ENCODE measurements around the gene HAS3.

The HAS3 gene

DNA sequence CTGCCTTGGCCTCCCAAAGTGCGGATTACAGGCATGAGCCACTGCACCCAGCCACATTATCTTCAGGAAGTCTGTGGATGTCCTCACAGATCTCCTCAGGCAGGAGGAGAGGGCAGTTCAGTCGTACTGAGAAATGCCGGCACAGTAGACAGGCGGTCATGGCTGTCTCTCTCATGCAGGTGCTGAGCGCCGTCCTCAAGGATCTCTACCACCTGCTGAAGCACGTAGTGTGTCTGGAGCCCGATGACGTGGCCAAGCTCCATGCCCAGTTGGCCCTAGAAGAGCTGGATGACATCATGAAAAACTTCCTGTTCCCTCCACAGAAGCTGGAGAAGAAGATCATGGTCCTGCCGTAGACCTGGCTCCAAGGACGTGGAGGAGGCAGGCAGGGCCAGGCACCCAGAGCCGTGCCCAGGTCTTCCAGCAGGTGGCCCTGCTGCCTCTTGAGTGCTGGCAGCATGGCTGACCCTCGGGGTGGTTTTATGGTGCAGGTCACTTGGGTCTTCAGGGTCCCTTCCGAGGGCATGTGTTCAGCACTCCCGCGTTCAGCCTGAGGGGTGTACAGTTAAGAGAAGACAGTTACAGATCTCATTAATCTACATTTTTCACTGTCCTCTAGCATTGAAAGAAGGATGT lies 22.0 kb upstream of the HAS3 start:
- no peak overlapping the region for H3K27ac Mint-ChIP-seq
- H3K36me3 Mint-ChIP-seq: no peaks in the 10 kb centered on the region
- no peaks in the 10 kb centered on the region for H3K27me3 Mint-ChIP-seq

DNA sequence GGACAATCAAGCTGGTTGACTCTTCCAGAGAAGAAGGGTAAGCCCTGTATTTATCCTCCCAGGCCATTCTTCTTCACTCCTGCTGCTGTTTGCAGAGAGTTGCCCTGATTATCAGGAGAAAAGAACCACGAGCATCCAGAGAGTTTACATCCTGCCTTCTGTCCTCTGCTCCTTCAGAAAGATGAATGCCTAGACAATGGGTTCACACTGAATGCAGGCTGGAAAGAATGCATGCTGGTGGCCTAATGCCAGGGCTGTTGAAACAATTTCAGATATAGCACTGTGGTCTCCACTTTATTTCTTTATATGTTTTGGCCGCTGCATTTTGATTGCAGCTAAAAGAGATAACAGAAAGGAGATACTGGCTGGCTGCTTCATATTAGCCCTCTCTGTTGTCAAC lies 21.2 kb upstream of the HAS3 start:
- H3K27ac Mint-ChIP-seq: no peak overlapping the region
- no peak overlapping the region for H3K4me3 Mint-ChIP-seq
- peaks cover 10% of the 10 kb centered on the region for H3K4me1 Mint-ChIP-seq (ENCODE audit: low read depth)
- H3K36me3 Mint-ChIP-seq: no peaks in the 10 kb centered on the region
- H3K9me3 Mint-ChIP-seq (ENCODE audit: low read depth): no peaks in the 10 kb centered on the region
- no peaks in the 10 kb centered on the region for H3K27me3 Mint-ChIP-seq

More for the DNA sequence above, 22.0 kb upstream of the HAS3 start:
- H3K4me3 Mint-ChIP-seq: no peak overlapping the region
- H3K9me3 Mint-ChIP-seq (ENCODE audit: low read depth): no peaks in the 10 kb centered on the region
- peaks cover 4% of the 10 kb centered on the region for H3K4me1 Mint-ChIP-seq (ENCODE audit: low read depth)

DNA sequence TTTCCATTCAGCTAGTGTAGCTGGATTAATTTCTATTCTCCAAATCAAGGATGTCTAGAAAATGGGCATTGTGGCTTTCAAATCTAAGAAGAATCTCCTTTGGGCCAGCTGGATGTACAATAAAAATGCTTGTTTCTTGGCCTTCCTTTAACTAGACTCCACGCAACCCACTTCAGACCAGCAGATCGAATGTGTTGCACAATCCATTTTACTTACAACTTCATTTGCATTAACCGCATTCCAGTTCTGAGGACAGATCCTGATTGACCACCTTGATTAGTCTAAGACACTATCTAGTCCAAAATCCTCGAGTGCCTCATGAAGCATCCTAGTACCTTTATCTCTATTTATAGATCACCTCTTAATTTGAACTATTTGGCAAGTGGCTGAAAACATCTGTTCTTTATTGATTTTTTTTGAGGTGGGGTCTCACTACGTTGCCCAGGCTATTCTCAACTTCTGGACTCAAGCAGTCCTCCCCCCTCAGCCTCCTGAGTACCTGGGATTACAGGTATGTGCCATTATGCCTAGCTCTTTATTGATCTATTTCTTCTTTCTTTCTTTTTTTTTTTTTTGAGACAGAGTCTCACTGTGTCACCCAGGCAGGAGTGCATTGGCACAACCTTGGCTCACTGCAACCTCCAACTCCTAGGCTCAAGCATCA lies 20.3 kb upstream of the HAS3 start:
- Mint-ChIP-seq H3K9me3 (ENCODE audit: low read depth) (no peaks in the 10 kb centered on the region), H3K4me1 (ENCODE audit: low read depth) (peaks cover 11% of the 10 kb centered on the region), H3K36me3 (no peaks in the 10 kb centered on the region), H3K4me3 (no peak overlapping the region), H3K27me3 (no peaks in the 10 kb centered on the region), H3K27ac (no peak overlapping the region)

DNA sequence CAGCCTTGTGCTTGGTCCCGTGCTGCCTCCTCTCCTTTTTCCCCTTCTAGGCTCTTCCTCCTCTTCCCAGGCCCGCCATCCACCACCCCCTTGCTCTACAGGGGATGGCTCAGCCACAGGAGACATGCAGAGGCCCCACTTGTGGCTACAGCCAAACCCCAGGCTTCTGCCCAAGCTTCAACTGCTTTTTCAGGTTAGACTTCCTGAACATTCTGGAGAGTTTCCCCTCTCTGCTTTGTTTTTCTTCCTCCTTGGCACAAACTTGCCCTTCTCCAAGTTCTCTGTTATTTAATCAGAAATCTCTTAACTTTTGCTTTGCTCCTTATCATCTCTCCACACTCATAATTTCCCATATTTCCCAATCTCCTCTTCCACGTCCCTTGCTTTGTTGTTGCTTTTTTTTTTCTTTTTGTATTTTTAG lies 18.3 kb upstream of the HAS3 start:
- Mint-ChIP-seq H3K4me1 (ENCODE audit: low read depth) (peaks cover 13% of the 10 kb centered on the region), H3K36me3 (no peaks in the 10 kb centered on the region), H3K27ac (no peak overlapping the region), H3K9me3 (ENCODE audit: low read depth) (no peaks in the 10 kb centered on the region), H3K4me3 (no peak overlapping the region), H3K27me3 (no peaks in the 10 kb centered on the region)

DNA sequence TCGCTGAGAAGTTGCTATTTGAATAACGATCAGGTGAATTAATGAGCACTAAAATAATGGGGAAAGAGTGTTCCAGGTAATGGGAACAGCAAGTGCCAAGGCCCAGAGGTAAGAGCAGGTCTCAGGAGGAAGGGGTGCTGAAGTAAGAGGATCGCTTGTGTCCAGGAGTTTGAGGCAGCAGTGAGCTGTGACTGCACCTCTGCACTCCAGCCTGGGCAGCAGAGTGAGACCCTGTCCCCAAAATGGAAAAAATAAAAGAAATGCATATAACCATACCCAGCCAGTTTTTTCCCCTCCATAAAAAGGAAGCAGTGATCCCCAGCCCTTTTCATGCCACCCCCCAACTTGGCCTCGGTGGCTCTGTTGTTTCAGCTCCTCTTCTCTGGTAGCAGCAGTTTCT lies 16.8 kb upstream of the HAS3 start:
- no peaks in the 10 kb centered on the region for H3K36me3 Mint-ChIP-seq
- no peaks in the 10 kb centered on the region for H3K9me3 Mint-ChIP-seq (ENCODE audit: low read depth)
- no peaks in the 10 kb centered on the region for H3K27me3 Mint-ChIP-seq
- no peak overlapping the region for H3K4me3 Mint-ChIP-seq
- peaks cover 13% of the 10 kb centered on the region for H3K4me1 Mint-ChIP-seq (ENCODE audit: low read depth)
- H3K27ac Mint-ChIP-seq: peak overlapping the region; percentile 69

DNA sequence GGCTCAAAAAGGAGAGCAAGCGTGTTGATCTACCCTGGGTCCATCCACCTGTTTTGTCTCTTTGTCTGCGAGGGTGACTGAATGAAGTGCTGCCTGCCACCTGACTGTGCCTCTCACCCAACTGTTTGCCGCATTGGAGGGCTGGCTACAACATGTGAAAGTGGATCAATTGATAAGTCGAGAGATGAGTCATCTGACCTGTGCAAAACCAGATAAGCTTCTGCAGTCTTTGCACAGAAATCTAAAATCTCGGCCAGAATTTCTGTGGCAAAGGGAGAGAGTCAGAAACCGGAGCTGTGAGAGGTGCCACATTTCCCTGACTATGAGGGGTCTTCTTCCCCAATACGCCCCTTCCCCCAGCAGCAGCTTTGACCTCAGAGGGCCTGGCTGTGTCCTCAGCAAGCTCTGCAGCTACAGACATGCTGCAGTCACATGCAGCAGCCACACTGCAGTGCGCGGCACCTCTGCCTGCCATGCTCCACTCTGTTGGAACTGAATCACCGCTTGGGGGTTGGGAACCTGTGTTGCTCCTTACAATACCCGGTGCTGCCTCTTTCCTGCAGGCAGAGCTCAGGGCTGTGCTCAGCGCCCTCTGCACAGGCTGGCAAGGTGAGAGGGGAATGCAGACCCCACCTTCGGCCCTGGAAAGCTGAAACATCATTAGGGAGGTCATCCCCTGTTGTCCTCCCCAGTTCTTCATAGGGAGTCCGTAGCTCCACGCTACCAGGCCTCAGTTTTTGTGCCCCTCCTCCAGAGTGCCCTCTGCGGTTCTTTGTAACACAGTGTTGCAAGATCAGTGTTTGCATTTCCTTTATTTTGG lies 16.2 kb upstream of the HAS3 start:
- no peaks in the 10 kb centered on the region for H3K36me3 Mint-ChIP-seq
- H3K4me3 Mint-ChIP-seq: no peak overlapping the region
- H3K27me3 Mint-ChIP-seq: no peaks in the 10 kb centered on the region
- H3K27ac Mint-ChIP-seq: peak overlapping the region; percentile 69
- no peaks in the 10 kb centered on the region for H3K9me3 Mint-ChIP-seq (ENCODE audit: low read depth)
- peaks cover 13% of the 10 kb centered on the region for H3K4me1 Mint-ChIP-seq (ENCODE audit: low read depth)

DNA sequence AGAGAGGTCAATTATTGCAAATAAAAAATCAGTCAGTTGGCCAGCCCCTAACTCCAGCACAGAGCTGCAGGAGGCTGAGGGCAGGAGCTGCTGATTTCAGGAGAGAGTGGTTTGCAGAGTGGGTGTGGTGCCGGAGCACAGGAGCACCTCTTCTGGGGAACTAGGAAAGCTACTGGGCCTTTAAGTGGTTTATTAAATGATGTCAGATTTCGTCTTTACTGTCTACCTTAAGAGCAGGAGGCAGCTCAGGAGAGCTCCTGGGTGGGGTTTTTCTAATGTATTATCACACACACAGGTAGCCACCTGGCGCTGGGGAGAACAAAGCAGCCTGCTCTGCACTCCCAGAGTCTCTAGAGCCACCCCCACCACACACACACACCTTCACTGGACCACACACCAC lies 11.5 kb upstream of the HAS3 start:
- Mint-ChIP-seq H3K27ac (no peak overlapping the region), H3K4me1 (ENCODE audit: low read depth) (peaks cover 6% of the 10 kb centered on the region), H3K36me3 (no peaks in the 10 kb centered on the region), H3K27me3 (no peaks in the 10 kb centered on the region), H3K4me3 (no peak overlapping the region), H3K9me3 (ENCODE audit: low read depth) (no peaks in the 10 kb centered on the region)

DNA sequence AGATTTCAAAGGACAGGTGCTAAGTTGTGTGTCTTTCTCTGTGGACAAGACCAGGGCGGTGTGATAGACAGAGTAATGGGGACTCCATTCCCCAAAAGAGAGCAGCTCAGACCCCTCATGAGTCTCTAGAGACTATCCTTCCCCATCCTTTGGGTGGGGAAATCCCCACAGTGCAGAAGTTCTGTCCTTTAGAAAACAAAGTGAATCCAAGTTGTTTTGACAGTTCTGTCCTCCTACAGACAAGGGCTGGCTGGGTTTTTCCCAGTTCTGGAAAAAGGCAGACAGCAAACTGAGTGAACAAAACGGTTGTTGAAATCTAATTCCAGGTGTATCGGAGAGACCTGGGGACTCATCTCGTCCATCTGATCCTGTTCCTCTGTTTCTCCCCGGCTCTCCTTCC lies 11.0 kb upstream of the HAS3 start:
- Mint-ChIP-seq H3K27me3 (no peaks in the 10 kb centered on the region), H3K36me3 (no peaks in the 10 kb centered on the region), H3K27ac (no peak overlapping the region), H3K4me3 (no peak overlapping the region), H3K4me1 (ENCODE audit: low read depth) (peaks cover 2% of the 10 kb centered on the region), H3K9me3 (ENCODE audit: low read depth) (no peaks in the 10 kb centered on the region)

DNA sequence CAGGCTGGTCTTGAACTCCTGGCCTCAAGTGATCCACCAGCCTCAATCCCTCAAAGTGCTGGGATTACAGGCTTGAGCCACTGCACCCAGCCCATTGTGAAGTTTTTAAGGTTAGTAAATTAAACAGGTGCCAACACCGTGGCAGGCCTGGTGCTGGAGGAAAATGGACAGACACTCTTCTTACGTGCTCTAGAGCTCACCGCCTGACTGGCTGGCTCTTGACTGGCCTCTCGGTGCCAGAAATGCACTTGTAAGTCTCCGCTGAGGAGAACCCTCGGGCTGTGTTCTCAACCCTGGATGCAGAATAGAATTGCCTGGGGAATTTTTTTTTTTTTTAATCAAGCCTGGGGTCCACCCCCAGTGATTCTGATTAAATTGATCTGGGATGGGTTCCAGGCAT lies 10.3 kb upstream of the HAS3 start:
- H3K4me1 Mint-ChIP-seq (ENCODE audit: low read depth): peaks cover 2% of the 10 kb centered on the region
- no peaks in the 10 kb centered on the region for H3K9me3 Mint-ChIP-seq (ENCODE audit: low read depth)
- no peak overlapping the region for H3K4me3 Mint-ChIP-seq
- no peaks in the 10 kb centered on the region for H3K27me3 Mint-ChIP-seq
- H3K36me3 Mint-ChIP-seq: no peaks in the 10 kb centered on the region
- no peak overlapping the region for H3K27ac Mint-ChIP-seq

DNA sequence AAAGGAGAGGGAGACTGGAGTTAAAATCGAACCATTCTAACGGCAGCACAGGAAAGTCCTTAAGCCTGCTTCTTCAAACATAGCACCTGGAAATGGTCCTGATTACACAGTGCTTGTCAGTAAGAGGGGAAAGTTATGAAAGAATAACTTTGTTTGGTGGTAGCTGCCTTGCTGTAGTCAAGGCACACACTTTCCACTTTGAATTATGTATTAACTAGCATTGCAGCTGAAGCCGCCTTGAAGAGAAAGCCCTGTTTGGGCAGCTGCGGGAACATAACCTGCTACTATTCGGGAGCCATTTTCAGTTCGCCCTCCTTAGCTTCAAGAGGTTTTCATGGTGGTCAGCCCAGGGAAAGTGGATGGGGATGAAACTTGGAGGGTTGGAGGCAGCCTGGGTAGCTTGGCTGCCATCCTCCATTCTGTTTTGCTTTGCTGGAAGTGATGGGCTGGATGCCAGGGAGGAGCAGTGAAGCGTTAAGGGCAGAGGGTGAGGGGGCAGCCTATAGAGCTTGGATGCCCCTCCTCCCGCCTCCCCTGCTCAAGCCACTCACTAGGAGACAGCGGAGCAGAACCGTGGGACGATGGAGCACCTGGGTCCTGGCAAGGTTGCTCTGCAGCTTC lies 5.3 kb upstream of the HAS3 start:
- H3K27me3 Mint-ChIP-seq: peaks cover 4% of the 10 kb centered on the region
- no peaks in the 10 kb centered on the region for H3K9me3 Mint-ChIP-seq (ENCODE audit: low read depth)
- peaks cover 1% of the 10 kb centered on the region for H3K4me1 Mint-ChIP-seq (ENCODE audit: low read depth)
- H3K4me3 Mint-ChIP-seq: no peak overlapping the region
- H3K36me3 Mint-ChIP-seq: no peaks in the 10 kb centered on the region
- no peak overlapping the region for H3K27ac Mint-ChIP-seq

DNA sequence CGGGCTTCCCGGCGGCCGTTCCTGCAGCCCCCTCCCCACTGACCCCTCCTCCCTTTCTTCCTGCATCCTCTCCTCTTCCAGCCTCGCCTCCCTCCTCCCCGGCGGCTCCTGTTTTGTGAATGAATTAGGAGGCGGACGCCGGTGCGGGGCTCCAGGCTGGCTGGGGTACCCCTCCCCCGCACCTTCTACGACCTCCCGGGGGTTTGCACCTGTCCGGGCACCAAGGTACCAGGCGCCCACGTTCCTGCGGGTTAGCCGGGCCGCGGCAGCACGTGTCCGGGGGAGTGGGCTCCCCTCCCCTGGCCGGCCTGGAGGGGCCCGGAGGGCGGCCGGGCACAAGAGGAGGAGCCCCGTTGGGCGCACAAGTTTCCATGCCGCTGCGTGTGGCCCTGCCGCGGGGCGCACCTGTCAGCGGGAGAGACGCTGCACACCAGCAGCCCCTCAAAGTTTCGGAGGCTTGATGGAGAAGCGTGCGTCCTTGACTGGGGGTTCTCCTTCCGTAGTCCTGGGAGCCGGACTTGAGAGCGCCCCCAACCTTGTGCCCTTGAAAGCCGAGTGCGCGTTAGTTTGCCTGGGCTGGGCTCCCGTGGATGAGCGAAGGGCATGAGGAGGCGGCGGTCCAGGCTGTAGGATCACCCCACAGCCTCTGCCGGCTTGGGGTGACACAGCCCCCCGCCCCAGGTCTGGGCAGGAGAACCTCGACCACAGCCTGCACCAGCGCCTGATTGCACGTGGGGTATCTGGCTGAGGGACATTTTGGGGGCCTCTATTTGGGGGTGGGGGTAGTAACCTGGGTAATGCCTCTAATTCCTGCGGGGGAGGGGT lies 1.2 kb downstream of the HAS3 start:
- H3K9me3 Mint-ChIP-seq (ENCODE audit: low read depth): no peaks in the 10 kb centered on the region
- peaks cover 12% of the 10 kb centered on the region for H3K27me3 Mint-ChIP-seq
- H3K4me1 Mint-ChIP-seq (ENCODE audit: low read depth): peaks cover 19% of the 10 kb centered on the region
- H3K36me3 Mint-ChIP-seq: peaks cover 7% of the 10 kb centered on the region
- H3K4me3 Mint-ChIP-seq: peak overlapping the region; percentile 68
- H3K27ac Mint-ChIP-seq: no peak overlapping the region

DNA sequence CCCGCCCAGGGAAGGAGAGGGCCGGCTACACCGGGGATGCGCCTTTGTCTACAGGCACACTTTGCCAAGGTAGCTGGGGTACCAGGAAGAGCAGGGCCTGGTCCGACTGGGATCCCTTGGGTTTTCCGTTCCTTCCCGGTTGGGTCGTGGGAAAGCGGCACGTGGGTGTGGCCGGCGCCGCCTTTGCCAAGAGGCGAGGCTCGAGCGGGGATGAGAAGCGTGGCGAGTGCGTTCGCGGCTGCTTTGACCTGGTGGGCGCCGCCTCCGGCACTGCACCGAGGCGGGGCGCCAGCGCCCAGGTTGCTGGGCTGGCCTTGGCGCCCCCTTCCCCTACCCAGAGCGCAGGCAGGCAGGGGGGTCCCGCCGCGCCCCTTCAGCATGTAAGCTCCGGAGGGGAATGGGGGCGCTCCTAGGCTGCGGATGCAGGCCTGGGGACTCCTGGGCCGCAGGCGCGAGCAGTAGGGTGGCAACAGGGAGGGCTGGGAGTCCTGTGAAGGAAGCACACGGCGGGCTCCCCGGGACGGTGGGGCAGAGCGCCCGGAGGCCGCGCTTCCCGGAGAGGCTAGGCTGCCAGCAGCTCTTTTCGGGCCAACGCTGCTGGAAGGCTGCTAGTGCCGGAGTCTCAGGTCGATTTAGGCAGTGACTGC lies 2.0 kb downstream of the HAS3 start:
- Mint-ChIP-seq H3K4me3 (peak overlapping the region; percentile 68), H3K4me1 (ENCODE audit: low read depth) (peaks cover 19% of the 10 kb centered on the region), H3K27me3 (peaks cover 12% of the 10 kb centered on the region)

DNA sequence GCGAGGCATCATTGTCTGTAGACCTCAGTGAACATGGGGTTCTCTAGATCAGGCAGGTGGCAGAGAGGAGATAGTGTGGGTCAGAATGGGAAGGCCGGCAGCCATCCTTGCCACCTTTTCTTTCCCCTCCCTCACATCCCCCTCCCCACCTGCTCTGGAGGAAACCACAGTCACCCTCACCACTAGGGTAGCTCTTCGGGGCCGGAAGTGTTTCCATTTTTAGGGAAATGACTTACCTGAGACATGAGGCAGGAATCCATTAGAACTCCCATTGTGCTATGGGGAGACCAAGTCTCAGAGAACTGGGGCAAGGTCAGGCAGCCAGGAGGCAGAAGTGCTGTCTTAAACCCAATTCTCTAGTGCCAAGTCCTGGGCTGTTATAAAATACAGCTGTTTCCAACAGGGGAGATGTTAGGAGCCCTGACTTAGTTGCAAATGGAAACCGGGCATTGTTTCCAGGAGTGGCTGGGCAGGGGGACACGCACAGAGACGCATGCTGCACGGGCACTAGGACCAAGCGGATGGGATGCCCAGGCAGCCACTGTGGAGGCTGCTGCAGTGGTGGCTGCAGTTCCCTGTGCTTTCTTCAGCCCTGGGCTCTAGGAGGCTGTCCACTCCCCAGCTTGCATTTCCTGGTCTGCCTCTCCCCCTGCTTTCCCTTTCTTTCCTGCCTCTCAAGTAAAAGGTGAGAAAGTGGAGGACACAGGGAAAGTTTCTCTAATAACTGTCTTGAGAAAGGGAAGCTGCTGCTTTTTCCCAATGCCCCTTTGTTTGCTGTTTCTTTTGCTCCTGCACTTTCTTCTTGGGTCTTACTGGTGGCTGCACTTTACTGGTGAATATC lies 2.8 kb downstream of the HAS3 start:
- peak overlapping the region; percentile 56 for H3K4me3 Mint-ChIP-seq
- no peaks in the 10 kb centered on the region for H3K9me3 Mint-ChIP-seq (ENCODE audit: low read depth)
- no peak overlapping the region for H3K27ac Mint-ChIP-seq

More for the DNA sequence above, 2.0 kb downstream of the HAS3 start:
- Mint-ChIP-seq H3K27ac (no peak overlapping the region), H3K36me3 (peaks cover 7% of the 10 kb centered on the region), H3K9me3 (ENCODE audit: low read depth) (no peaks in the 10 kb centered on the region)

More for the DNA sequence above, 2.8 kb downstream of the HAS3 start:
- Mint-ChIP-seq H3K27me3 (peaks cover 11% of the 10 kb centered on the region), H3K4me1 (ENCODE audit: low read depth) (peaks cover 19% of the 10 kb centered on the region), H3K36me3 (peaks cover 7% of the 10 kb centered on the region)

All from activated naive CD8-positive, alpha-beta T cell (primary cell).